Left ventricle myocardium inferior (tissue), 1 donor: ENCODE data around the gene RTKN. TPM values are rescaled to one million over a fixed set of nuclear protein-coding genes. Genes with fewer than 3 reads are reported as not detected.

ENCODE experiments used
- DNase-seq: peaks from one replicate; pipeline ENCODE4 v3.0.0-alpha.2; 2020
- H3K27ac ChIP-seq: fragments of 200-600 bp; replicated peaks from 2 replicates; pipeline ENCODE4 v1.8.0; 2021
- H3K27me3 ChIP-seq: fragments of 200-600 bp; 2 replicates; pipeline ENCODE4 v1.8.0; 2021; ENCODE audit warnings: low read depth
- H3K36me3 ChIP-seq: fragments of 200-600 bp; 2 replicates; pipeline ENCODE4 v1.8.0; 2021
- H3K4me1 ChIP-seq: fragments of 200-600 bp; 2 replicates; pipeline ENCODE4 v1.8.0; 2021
- H3K4me3 ChIP-seq: fragments of 200-600 bp; 2 replicates; pipeline ENCODE4 v1.8.0; 2021; ENCODE audit warnings: mild to moderate bottlenecking, moderate library complexity
- H3K9me3 ChIP-seq: fragments of 200-600 bp; replicated peaks from 2 replicates; pipeline ENCODE4 v1.8.0; 2021
- CTCF ChIP-seq: fragments of 200-600 bp; IDR thresholded peaks from 2 replicates; pipeline ENCODE4 v1.8.0; 2021; ENCODE audit warnings: antibody characterized with exemption, mild to moderate bottlenecking, borderline replicate concordance
- intact Hi-C: fragments of 100-400 bp; cut with micrococcal nuclease; formaldehyde crosslinking; loops from one replicate; pipeline ENCODE4 v1.11.0; 2022
- total RNA-seq: library from RNA; stranded (reverse); fragmentation: NEBNext Ultra II Directional; extraction: Animal tissue kit (Norgen Biotek cat#: 25700); gene quantifications from one replicate; pipeline ENCODE4 v1.2.1, GENCODE V29; 2021
- donor health status: DM: no; HTN: yes; CAD: no; lungs with severe emphysema.

The RTKN gene
- total RNA-seq, 1 donor from 2014 or later: 14.0 TPM

- Histone ChIP-seq H3K4me1 (peaks cover 48% of the 10 kb centered on the region), H3K4me3 (peak overlapping the region; percentile 94), H3K36me3 (no peaks in the 10 kb centered on the region), H3K27ac (peak overlapping the region; percentile 95), H3K9me3 (no peaks in the 10 kb centered on the region), H3K27me3 (no peaks in the 10 kb centered on the region)
- no peak for DNase-seq
- no peak for TF ChIP-seq CTCF
- intact Hi-C loops: no loop called here
Observed at GRCh38 chr2:74392449-74392743, 49.3 kb downstream of the RTKN start.

GRCh38 chr2:74391580-74392448, 49.9 kb downstream of the RTKN start:
- Histone ChIP-seq H3K27ac (peak overlapping the region; percentile 95), H3K9me3 (no peaks in the 10 kb centered on the region), H3K4me3 (peak overlapping the region; percentile 94), H3K4me1 (peaks cover 54% of the 10 kb centered on the region), H3K27me3 (no peaks in the 10 kb centered on the region), H3K36me3 (no peaks in the 10 kb centered on the region)
- peak; percentile 90 for DNase-seq
- peak; percentile 97 for TF ChIP-seq CTCF
- intact Hi-C loops: no loop called here

GRCh38 chr2:74391209-74391579, 50.5 kb downstream of the RTKN start:
- peaks cover 59% of the 10 kb centered on the region for H3K4me1 ChIP-seq

GRCh38 chr2:74390606-74391005, 51.1 kb downstream of the RTKN start:
- H3K36me3 ChIP-seq: no peaks in the 10 kb centered on the region
- TF ChIP-seq CTCF: no peak
- no peak for DNase-seq
- H3K4me1 ChIP-seq: peaks cover 65% of the 10 kb centered on the region
- no peaks in the 10 kb centered on the region for H3K27me3 ChIP-seq
- intact Hi-C loops: no loop called here
- no peaks in the 10 kb centered on the region for H3K9me3 ChIP-seq
- H3K4me3 ChIP-seq: peak overlapping the region; percentile 94
- no peak overlapping the region for H3K27ac ChIP-seq

More at GRCh38 chr2:74391209-74391579, 50.5 kb downstream of the RTKN start:
- Histone ChIP-seq H3K27ac (peak overlapping the region; percentile 95), H3K27me3 (no peaks in the 10 kb centered on the region), H3K36me3 (no peaks in the 10 kb centered on the region), H3K4me3 (peak overlapping the region; percentile 94), H3K9me3 (no peaks in the 10 kb centered on the region)
- no peak for TF ChIP-seq CTCF
- no peak for DNase-seq
- intact Hi-C loops: no loop called here

GRCh38 chr2:74387346-74387745, 54.4 kb downstream of the RTKN start:
- no peaks in the 10 kb centered on the region for H3K27me3 ChIP-seq
- DNase-seq: no peak
- no peak overlapping the region for H3K4me3 ChIP-seq
- intact Hi-C loops: no loop called here
- TF ChIP-seq CTCF: no peak
- H3K9me3 ChIP-seq: no peaks in the 10 kb centered on the region
- peak overlapping the region; percentile 54 for H3K27ac ChIP-seq
- no peaks in the 10 kb centered on the region for H3K36me3 ChIP-seq
- peaks cover 96% of the 10 kb centered on the region for H3K4me1 ChIP-seq
